ENCODE results near the gene ZNF318.

Gene ZNF318

DNA sequence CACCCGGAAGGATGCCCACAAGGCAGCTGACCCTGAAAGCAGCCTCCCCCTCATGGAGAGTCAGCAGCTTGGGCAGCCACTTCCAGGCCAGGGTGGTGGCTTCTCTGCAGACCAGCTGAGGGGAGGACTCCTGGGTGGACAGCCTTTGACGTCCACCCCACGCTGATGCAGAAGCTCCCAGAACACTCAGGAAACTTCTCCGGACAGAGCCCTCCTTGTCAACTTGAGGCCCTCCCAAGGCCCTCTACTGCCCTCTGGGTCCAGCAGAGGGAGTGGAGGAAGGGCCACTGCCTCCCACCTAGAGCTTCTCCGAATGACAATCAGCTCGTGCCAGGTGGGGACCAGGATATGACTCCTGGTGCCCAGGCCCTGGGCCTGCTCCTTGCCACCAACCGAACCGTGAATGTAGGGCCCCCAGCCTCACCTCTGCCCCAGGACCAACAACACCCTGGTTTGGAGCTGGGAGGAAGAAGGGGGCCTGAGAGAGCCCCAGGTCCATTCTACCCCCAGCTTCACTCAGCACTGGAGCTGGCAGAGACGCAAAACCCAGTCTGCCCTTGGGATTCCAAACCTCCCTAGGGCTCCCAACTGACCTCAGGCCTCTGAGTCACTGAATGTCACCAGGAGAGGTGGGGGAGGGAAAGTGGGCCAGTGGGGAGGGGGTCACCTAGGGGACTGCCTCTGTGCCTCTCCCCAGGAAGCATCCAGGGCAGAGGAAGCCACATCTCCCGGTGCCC, 82.3 kb downstream of the ZNF318 start:
- TF ChIP-seq TAF1 (IDR thresholded peaks at IDR 0.05; ENCODE audit: borderline replicate concordance, low read depth, low read length) (no peak), POLR2AphosphoS5 (IDR thresholded peaks at IDR 0.05; ENCODE audit: low read depth, low read length) (no peak), POLR2A (IDR thresholded peaks at IDR 0.05; ENCODE audit: low read depth, low read length) (no peak)
- DNase-seq (ENCODE audit: insufficient read length) (no peak), FAIRE-seq (no peak)

DNA sequence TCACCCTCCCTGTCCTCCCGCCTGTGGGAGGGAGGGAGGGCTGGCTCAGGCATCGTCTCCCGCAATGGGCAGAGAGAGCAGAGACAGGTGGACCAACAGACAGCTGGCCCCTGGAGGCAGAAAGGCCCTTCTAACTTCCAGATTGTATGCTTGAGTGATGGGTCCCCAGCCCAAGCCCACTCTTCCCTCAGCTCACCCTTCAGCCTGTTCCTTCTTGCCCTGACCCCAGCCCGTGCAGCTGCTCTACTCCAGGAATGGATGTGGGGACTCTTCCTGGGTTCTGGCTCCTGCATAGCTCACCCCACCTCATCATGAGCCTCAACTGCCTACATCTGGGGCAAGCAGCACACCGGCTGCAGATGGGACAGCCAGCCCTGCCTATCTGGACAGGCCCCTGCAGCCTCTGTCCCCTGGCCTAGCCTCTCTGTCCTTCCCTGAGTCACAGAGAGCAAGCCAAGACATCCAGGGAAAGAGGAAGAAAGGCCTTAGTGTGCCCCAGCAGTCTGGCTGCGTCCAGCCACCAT, 82.9 kb downstream of the ZNF318 start:
- DNase-seq (ENCODE audit: insufficient read length): no peak
- FAIRE-seq: no peak
- TF ChIP-seq POLR2AphosphoS5 (IDR thresholded peaks at IDR 0.05; ENCODE audit: low read depth, low read length): no peak
- no peak for TF ChIP-seq POLR2A (IDR thresholded peaks at IDR 0.05; ENCODE audit: low read depth, low read length)
- TF ChIP-seq TAF1 (IDR thresholded peaks at IDR 0.05; ENCODE audit: borderline replicate concordance, low read depth, low read length): no peak

Measured in GM12892 (cell line).